ENCODE data around the gene ITGAL.

- TF ChIP-seq CTCF (conservative IDR thresholded peaks at IDR 0.05; ENCODE audit: low read length) (no peak), EZH2phosphoT487 (IDR thresholded peaks at IDR 0.05; ENCODE audit: borderline replicate concordance, low read depth, low read length) (no peak)
Measured at GRCh38 chr16:30525844-30526136, 53.2 kb downstream of the ITGAL start.

Data from OCI-LY7 (cell line).